ENCODE measurements around the gene FUT4. TPM values are rescaled to one million over a fixed set of nuclear protein-coding genes. Genes with fewer than 3 reads are reported as not detected.
"Not testable (repeated sequence)": the region's sequence is repeated elsewhere in the genome, so short reads cannot be mapped to it uniquely, and the experiment has no call there.

The FUT4 gene
- total and polyA plus RNA-seq, 2 experiments from 2014 or later, result 5.9 to 13.9 TPM

DNA sequence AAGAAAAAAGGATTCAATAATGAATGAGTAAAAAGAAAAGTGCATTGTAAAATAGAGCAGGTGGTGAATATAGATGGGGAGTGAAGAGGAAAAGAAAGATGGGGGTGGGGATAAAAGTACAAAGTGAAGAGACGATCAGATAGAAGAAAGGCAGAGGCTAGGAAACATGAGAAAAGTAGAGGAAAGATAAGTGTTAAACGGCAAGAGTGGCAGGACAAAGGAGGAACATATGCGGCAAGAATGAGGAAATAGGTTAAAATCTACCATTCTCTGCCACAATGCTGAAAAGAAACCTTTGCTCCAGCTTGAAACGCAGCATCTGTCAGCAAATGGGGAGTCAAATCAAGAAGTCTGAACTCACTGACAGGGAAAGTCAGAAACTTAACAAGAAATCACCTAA, 6.8 kb downstream of the FUT4 start:
- no peaks in the 10 kb centered on the region for H3K9me3 ChIP-seq (ENCODE audit: low read depth)
- no peak overlapping the region for H2AFZ ChIP-seq
- peak overlapping the region; percentile 74 for H3K4me2 ChIP-seq
- no peak overlapping the region for H3K27ac ChIP-seq
- DNase-seq (ENCODE audit: low spot score), result no peak
- H3K4me1 ChIP-seq (ENCODE audit: insufficient read depth), result peaks cover 15% of the 10 kb centered on the region
- H3K4me3 ChIP-seq, result no peak overlapping the region
- no peaks in the 10 kb centered on the region for H3K27me3 ChIP-seq
- WGBS (ENCODE audit: low lambda C conversion rate, missing lambda C conversion rate), result 62% methylated on average over 4 of the region's 4 CpGs
- H3K36me3 ChIP-seq (replicated peaks; ENCODE audit: insufficient read depth, low read depth), result no peaks in the 10 kb centered on the region
- TF ChIP-seq, protein P1, sequence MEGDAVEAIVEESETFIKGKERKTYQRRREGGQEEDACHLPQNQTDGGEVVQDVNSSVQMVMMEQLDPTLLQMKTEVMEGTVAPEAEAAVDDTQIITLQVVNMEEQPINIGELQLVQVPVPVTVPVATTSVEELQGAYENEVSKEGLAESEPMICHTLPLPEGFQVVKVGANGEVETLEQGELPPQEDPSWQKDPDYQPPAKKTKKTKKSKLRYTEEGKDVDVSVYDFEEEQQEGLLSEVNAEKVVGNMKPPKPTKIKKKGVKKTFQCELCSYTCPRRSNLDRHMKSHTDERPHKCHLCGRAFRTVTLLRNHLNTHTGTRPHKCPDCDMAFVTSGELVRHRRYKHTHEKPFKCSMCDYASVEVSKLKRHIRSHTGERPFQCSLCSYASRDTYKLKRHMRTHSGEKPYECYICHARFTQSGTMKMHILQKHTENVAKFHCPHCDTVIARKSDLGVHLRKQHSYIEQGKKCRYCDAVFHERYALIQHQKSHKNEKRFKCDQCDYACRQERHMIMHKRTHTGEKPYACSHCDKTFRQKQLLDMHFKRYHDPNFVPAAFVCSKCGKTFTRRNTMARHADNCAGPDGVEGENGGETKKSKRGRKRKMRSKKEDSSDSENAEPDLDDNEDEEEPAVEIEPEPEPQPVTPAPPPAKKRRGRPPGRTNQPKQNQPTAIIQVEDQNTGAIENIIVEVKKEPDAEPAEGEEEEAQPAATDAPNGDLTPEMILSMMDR (IDR thresholded peaks at IDR 0.05; ENCODE audit: poor library complexity), result no peak
- no peak for TF ChIP-seq EZH2phosphoT487 (IDR thresholded peaks at IDR 0.05; ENCODE audit: low read depth, severe bottlenecking, unreplicated experiment)
- TF ChIP-seq EZH2 (IDR thresholded peaks at IDR 0.05; ENCODE audit: borderline replicate concordance), result no peak
- H3K9me2 ChIP-seq (replicated peaks; ENCODE audit: insufficient read depth), result no peaks in the 10 kb centered on the region
- H4K20me1 ChIP-seq (ENCODE audit: insufficient read depth, poor library complexity, severe bottlenecking), result no peaks in the 10 kb centered on the region
- H3K79me2 ChIP-seq, result peaks cover 72% of the 10 kb centered on the region

DNA sequence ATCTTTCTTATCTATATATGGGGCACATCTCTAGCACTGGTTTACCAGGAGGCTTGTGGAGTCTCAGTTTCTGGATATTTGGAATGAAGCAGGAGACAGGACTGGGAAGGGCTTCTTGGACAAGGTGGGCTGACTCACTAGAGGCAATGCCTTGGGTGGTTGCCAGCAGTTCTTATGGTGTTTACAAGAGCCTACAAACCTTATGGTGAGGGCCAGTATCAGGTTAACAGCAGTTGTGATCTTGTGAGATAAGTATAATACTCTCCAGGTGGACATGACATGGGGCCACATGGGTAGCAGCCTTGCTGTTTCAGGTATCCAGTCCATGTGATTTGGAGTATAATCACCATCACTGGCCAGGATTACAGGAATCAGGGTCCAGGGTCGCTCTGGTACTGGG, 10.2 kb downstream of the FUT4 start:
- 85% methylated on average over 1 of the region's 1 CpG for WGBS (ENCODE audit: low lambda C conversion rate, missing lambda C conversion rate)
- H3K4me1 ChIP-seq (ENCODE audit: insufficient read depth), result peaks cover 7% of the 10 kb centered on the region

DNA sequence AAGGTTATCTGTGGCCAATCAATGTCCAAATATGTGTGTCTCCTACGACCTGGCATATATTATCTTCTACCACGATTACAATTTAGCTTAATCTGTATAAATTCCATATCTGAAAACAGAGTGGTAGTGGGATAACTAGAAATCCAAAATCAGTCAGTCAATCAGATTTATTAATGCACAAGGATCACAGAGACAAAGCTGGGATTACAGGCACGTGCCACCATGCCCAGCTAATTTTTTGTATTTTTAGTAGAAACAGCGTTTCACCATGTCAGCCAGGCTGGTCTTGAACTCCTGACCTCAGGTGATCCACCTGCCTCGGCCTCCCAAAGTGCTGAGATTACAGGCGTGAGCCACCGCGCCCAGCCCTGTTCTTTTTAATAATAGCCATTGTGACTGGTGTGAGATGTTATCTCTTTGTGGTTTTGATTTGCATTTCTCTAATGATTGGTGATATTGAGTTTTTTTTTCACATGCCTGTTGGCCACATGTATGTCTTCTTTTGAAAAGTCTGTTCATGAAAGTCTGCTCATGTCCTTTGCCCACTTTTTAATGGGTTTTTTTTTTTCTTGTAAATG, 12.1 kb downstream of the FUT4 start:
- DNase-seq (ENCODE audit: low spot score); H4K20me1 ChIP-seq (ENCODE audit: insufficient read depth, poor library complexity, severe bottlenecking); H3K4me1 ChIP-seq (ENCODE audit: insufficient read depth); H3K27me3 ChIP-seq; H3K4me3 ChIP-seq; H2AFZ ChIP-seq; H3K36me3 ChIP-seq (replicated peaks; ENCODE audit: insufficient read depth, low read depth); H3K4me2 ChIP-seq; H3K27ac ChIP-seq; H3K9me2 ChIP-seq (replicated peaks; ENCODE audit: insufficient read depth); H3K9me3 ChIP-seq (ENCODE audit: low read depth): not testable (repeated sequence)
- 73% methylated on average over 8 of the region's 8 CpGs for WGBS (ENCODE audit: low lambda C conversion rate, missing lambda C conversion rate)
- H3K79me2 ChIP-seq, result peaks cover 33% of the 10 kb centered on the region

More for the DNA sequence above, 10.2 kb downstream of the FUT4 start:
- Histone ChIP-seq H3K36me3 (replicated peaks; ENCODE audit: insufficient read depth, low read depth) (no peaks in the 10 kb centered on the region), H3K9me2 (replicated peaks; ENCODE audit: insufficient read depth) (no peaks in the 10 kb centered on the region), H3K9me3 (ENCODE audit: low read depth) (no peaks in the 10 kb centered on the region), H2AFZ (no peak overlapping the region), H4K20me1 (ENCODE audit: insufficient read depth, poor library complexity, severe bottlenecking) (no peaks in the 10 kb centered on the region), H3K27me3 (no peaks in the 10 kb centered on the region), H3K4me3 (no peak overlapping the region), H3K4me2 (no peak overlapping the region), H3K79me2 (peaks cover 47% of the 10 kb centered on the region), H3K27ac (no peak overlapping the region)
- TF ChIP-seq, protein P1 (IDR thresholded peaks at IDR 0.05; ENCODE audit: poor library complexity), result no peak
- TF ChIP-seq EZH2 (IDR thresholded peaks at IDR 0.05; ENCODE audit: borderline replicate concordance) (no peak), EZH2phosphoT487 (IDR thresholded peaks at IDR 0.05; ENCODE audit: low read depth, severe bottlenecking, unreplicated experiment) (no peak)
- DNase-seq (ENCODE audit: low spot score), result peak; percentile 40

DNA sequence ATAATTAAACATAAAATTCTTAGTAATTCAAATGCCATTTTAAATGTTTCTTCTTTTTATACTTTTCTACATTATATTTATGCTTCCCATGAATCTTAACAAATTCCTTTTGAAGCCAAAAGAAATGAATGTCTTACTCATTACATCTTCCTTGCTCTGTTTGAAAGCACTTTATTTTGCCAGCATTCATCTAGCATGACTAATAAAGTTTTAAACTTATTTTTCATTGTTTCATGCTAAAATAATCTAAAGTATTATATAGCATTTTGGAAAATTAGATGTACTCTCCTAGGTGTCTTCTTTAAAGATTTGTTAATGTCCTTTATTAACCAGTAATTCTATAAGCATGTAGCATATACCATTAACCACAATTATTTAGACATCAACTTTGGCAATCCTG, 13.7 kb downstream of the FUT4 start:
- no peaks in the 10 kb centered on the region for H3K4me1 ChIP-seq (ENCODE audit: insufficient read depth)
- no peak overlapping the region for H2AFZ ChIP-seq
- H3K9me2 ChIP-seq (replicated peaks; ENCODE audit: insufficient read depth), result no peaks in the 10 kb centered on the region
- no peak for DNase-seq (ENCODE audit: low spot score)
- H3K4me3 ChIP-seq, result no peak overlapping the region
- TF ChIP-seq, protein P1 (IDR thresholded peaks at IDR 0.05; ENCODE audit: poor library complexity), result no peak
- TF ChIP-seq EZH2 (IDR thresholded peaks at IDR 0.05; ENCODE audit: borderline replicate concordance) (no peak), EZH2phosphoT487 (IDR thresholded peaks at IDR 0.05; ENCODE audit: low read depth, severe bottlenecking, unreplicated experiment) (no peak)
- no peaks in the 10 kb centered on the region for H3K27me3 ChIP-seq
- H4K20me1 ChIP-seq (ENCODE audit: insufficient read depth, poor library complexity, severe bottlenecking), result no peaks in the 10 kb centered on the region
- H3K79me2 ChIP-seq, result peaks cover 22% of the 10 kb centered on the region
- H3K4me2 ChIP-seq, result no peak overlapping the region
- no peaks in the 10 kb centered on the region for H3K36me3 ChIP-seq (replicated peaks; ENCODE audit: insufficient read depth, low read depth)
- no peak overlapping the region for H3K27ac ChIP-seq
- no peaks in the 10 kb centered on the region for H3K9me3 ChIP-seq (ENCODE audit: low read depth)
